LNCaP clone FGC (cell line): ENCODE measurements around the gene RNASE4.
"Not testable (repeated sequence)": the region's sequence is repeated elsewhere in the genome, so short reads cannot be mapped to it uniquely, and the experiment has no call there.

Experiments used
- DNase-seq: peaks from one replicate; pipeline ENCODE4 v3.0.0-alpha.2; 2011; ENCODE audit warnings: low read depth
- H3K4me3 ChIP-seq: 2 replicates; pipeline ENCODE4 v1.5.1; 2011; ENCODE audit warnings: mild to moderate bottlenecking, low read depth, low read length, control low read depth
- TF ChIP-seq, protein P1 (sequence below): IDR thresholded peaks from 2 replicates; pipeline ENCODE4 v1.5.1; 2012; ENCODE audit warnings: mild to moderate bottlenecking; ENCODE audit not compliant: control insufficient read depth, insufficient read depth; ENCODE audit errors: extremely low read depth

Gene RNASE4

DNA sequence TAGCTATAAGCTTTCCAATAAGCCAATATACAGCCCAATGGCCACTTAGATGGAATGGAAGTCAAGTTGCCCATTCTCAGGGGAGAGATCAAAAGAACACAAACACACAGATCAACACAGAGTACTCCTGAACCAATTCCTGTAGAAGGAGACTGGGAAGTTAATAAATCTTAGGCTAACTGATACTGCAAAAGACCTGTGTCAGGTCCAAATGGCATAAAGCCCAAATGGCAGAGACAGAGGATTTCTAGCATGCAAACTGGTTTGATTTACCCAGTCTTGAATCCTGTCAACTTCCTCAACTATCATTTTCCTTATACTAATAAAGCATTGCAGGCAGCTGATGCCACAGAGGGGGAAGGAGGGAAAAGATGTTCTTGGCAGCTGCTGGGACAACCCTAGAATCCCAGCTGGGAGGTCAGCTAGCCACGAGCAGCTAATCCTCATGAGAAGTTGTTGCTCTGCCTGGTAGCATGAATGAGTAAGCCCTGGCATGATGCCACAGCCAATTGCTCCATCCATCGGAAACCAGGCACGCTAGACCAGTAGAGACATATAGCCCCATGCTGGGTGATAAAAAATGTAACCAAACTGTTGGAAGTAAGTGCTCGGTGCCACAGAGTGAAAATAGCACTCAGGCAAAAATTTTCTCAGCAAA, 30.4 kb downstream of the RNASE4 start:
- H3K4me3 ChIP-seq, result no peak overlapping the region
- TF ChIP-seq, protein P1, sequence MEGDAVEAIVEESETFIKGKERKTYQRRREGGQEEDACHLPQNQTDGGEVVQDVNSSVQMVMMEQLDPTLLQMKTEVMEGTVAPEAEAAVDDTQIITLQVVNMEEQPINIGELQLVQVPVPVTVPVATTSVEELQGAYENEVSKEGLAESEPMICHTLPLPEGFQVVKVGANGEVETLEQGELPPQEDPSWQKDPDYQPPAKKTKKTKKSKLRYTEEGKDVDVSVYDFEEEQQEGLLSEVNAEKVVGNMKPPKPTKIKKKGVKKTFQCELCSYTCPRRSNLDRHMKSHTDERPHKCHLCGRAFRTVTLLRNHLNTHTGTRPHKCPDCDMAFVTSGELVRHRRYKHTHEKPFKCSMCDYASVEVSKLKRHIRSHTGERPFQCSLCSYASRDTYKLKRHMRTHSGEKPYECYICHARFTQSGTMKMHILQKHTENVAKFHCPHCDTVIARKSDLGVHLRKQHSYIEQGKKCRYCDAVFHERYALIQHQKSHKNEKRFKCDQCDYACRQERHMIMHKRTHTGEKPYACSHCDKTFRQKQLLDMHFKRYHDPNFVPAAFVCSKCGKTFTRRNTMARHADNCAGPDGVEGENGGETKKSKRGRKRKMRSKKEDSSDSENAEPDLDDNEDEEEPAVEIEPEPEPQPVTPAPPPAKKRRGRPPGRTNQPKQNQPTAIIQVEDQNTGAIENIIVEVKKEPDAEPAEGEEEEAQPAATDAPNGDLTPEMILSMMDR, result no peak
- peak; percentile 80 for DNase-seq

DNA sequence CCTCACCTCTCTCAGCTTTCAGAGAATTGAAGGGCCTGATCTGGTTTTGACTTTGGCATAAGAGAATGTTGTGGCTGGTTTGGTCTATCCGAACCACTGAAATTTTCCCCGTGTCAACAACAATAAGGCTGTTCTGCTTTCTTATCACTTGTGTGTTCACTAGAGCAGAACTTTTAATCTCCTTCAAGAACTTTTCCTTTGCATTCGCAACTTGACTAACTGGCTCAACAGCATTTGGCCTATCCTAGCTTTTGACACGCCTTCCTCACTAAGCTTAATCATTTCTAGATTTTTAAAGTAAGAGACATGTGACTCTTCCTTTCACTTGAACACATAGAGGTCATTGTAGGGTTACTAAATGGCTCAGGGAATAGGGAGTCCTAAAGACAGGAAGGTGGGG, 35.4 kb downstream of the RNASE4 start:
- H3K4me3 ChIP-seq, result no peak overlapping the region
- TF ChIP-seq, protein P1, result no peak
- peak; percentile 36 for DNase-seq

DNA sequence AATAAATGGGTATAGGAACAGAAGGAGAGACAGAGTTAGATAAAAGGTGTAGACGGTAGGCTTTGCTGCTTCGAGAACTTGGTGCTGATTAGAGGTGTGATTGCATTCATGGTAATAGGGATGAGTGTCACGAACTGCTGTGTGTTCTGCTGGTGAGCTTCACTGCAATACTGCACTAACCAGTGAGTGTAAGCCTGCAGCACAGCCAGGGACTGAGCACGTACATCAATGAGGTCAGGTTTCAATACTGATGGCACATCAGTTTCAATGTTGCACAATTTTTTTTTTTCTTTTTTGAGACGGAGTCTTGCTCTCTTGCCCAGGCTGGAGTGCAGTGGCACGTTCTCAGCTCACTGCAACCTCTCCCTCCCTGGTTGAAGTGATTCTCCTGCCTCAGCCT, 36.4 kb downstream of the RNASE4 start:
- TF ChIP-seq, protein P1, result no peak
- no peak overlapping the region for H3K4me3 ChIP-seq
- DNase-seq, result no peak

DNA sequence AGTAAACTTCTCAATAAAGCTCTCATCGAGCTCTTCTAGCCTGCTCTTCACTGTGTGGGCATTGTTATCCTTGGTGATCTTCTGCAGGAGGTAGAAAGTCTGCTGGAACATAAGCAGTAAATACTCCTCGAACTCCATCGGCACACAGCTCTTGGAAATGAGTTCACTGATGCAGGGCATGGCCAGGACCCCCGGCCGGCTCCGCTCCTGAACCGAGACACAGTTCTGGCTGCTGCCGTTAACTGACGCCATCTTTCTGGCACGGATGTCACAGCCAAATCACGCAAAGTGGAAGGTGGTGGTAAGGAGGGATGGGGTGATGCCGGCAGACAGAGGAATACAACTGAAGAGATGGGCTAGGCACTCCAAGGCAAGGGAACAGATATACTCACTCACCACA, 37.7 kb downstream of the RNASE4 start:
- no peak for DNase-seq
- TF ChIP-seq, protein P1, result no peak
- H3K4me3 ChIP-seq, result no peak overlapping the region

DNA sequence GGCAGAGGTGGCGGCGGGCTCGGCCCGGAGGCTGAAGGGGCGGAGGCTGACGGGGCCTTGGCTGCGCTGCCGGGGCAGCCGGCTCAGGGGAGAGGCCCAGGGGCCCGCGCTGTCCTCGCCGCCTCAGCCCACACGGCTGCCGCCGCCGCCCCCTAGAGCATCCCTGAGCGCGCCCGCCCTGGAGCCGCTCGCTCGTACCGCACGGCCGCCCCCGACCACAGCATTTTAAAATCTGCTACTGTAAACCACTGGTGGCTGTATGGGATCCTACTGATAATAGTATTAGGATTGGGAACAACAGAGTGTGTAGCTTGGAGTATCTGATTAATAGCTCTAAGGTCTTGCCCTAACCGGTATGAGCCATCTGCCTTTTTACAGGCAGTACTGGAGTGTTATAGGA, 39.1 kb downstream of the RNASE4 start:
- no peak overlapping the region for H3K4me3 ChIP-seq
- TF ChIP-seq, protein P1, result no peak
- no peak for DNase-seq

DNA sequence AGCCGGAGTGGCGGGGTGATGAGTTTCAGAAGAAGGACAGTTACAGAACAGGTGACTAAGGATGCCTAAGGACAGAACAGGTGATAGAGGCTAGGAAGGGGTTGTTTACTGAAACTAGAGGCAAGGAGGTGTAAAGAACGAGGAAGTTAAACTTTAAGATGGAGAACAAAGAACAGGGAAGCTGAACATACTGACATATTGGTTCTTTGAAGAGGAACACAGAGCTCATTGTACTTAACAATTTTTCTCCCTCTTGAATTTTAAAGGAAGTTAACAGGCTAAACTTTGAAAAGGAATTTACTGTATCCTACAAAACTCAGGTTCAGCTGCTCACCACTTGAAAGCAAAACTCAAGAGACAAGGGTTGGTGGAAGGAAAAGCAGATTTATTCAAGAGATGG, 41.8 kb downstream of the RNASE4 start:
- DNase-seq, result not testable (repeated sequence)

DNA sequence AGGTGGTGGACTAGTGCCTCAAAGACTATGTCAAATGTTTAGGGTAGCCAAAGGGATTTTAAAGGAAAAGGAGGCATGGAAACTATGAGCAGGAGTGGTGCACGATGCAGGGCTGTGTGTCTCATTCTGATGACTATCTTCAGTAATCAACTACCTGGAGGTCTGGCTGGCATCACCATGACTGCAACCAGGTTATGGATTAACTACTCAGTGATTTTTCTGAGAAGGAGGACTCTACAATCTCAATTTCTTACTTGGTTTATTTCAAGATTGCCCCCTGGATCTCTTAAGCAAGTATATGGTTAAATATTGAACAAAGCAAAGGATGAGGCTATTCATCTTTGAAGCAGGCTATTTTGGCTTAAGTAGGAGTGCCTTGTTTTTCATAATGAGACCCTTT, 42.2 kb downstream of the RNASE4 start:
- no peak overlapping the region for H3K4me3 ChIP-seq
- DNase-seq, result no peak
- TF ChIP-seq, protein P1, result no peak

More for the DNA sequence above, 41.8 kb downstream of the RNASE4 start:
- not testable (repeated sequence) for H3K4me3 ChIP-seq
